Muscle layer of duodenum (tissue), 2 donors: ENCODE results near the gene TMEM72.

Experiments used
- H3K27ac ChIP-seq: one replicate; pipeline ENCODE4 v1.7.0; 2013; ENCODE audit warnings: mild to moderate bottlenecking, low read length
- H3K27me3 ChIP-seq: one replicate; pipeline ENCODE4 v1.7.0; 2013; ENCODE audit warnings: low read depth, mild to moderate bottlenecking, control low read depth, low read length
- H3K36me3 ChIP-seq, 2 donors: one replicate each; pipeline ENCODE4 v1.7.0; 2013; ENCODE audit warnings: low read length in 2 of 2, control low read depth in 1 of 2, mild to moderate bottlenecking in 1 of 2; ENCODE audit not compliant: insufficient read depth in 2 of 2, control insufficient read depth in 1 of 2
- H3K4me1 ChIP-seq, 2 donors: one replicate each; pipeline ENCODE4 v1.7.0; 2013; ENCODE audit warnings: low read length in 2 of 2, mild to moderate bottlenecking in 2 of 2, control low read depth in 1 of 2, moderate library complexity in 1 of 2; ENCODE audit not compliant: insufficient read depth in 2 of 2, control insufficient read depth in 1 of 2
- H3K4me3 ChIP-seq, 2 donors: one replicate each; pipeline ENCODE4 v1.7.0; 2013; ENCODE audit warnings: low read length in 2 of 2, low read depth in 1 of 2, mild to moderate bottlenecking in 1 of 2
- H3K9me3 ChIP-seq, 2 donors: one replicate each; pipeline ENCODE4 v1.7.0; 2013; ENCODE audit warnings: low read length in 2 of 2, control low read depth in 1 of 2, mild to moderate bottlenecking in 1 of 2; ENCODE audit not compliant: control insufficient read depth in 1 of 2
- donor health status: healthy.

Gene TMEM72

GRCh38 chr10:44966129-44966815 lies 55.1 kb downstream of the TMEM72 start:
- H3K4me3 ChIP-seq, result no peak overlapping the region
- H3K36me3 ChIP-seq, result peaks cover 13% of the 10 kb centered on the region in 2 donors
- H3K27me3 ChIP-seq, result no peaks in the 10 kb centered on the region
- no peaks in the 10 kb centered on the region for H3K9me3 ChIP-seq
- H3K4me1 ChIP-seq, result peaks cover 27 to 44% of the 10 kb centered on the region in 2 donors
- no peak overlapping the region for H3K27ac ChIP-seq

- no peaks in the 10 kb centered on the region for H3K9me3 ChIP-seq
- H3K4me1 ChIP-seq, result peaks cover 30 to 40% of the 10 kb centered on the region in 2 donors
- H3K36me3 ChIP-seq, result peaks cover 19 to 20% of the 10 kb centered on the region in 2 donors
- no peak overlapping the region for H3K4me3 ChIP-seq
- H3K27me3 ChIP-seq, result no peaks in the 10 kb centered on the region
- no peak overlapping the region for H3K27ac ChIP-seq
Observed at GRCh38 chr10:44966816-44967509, 55.8 kb downstream of the TMEM72 start.

GRCh38 chr10:44967616-44968015 lies 56.5 kb downstream of the TMEM72 start:
- Histone ChIP-seq H3K4me1 (peaks cover 30 to 40% of the 10 kb centered on the region in 2 donors), H3K9me3 (no peaks in the 10 kb centered on the region), H3K36me3 (peaks cover 24 to 26% of the 10 kb centered on the region in 2 donors), H3K27ac (peak overlapping the region; percentile 64), H3K4me3 (no peak overlapping the region), H3K27me3 (no peaks in the 10 kb centered on the region)

GRCh38 chr10:44968091-44968490 lies 57.0 kb downstream of the TMEM72 start:
- Histone ChIP-seq H3K27ac (peak overlapping the region; percentile 64), H3K4me1 (peaks cover 30 to 40% of the 10 kb centered on the region in 2 donors), H3K27me3 (no peaks in the 10 kb centered on the region), H3K36me3 (peaks cover 24 to 27% of the 10 kb centered on the region in 2 donors), H3K4me3 (peak overlapping the region in 1 of 2 donors; percentile 11), H3K9me3 (no peaks in the 10 kb centered on the region)

GRCh38 chr10:44968500-44969400 lies 57.6 kb downstream of the TMEM72 start:
- peak overlapping the region in 1 of 2 donors; percentile 11 for H3K4me3 ChIP-seq
- peak overlapping the region; percentile 14 for H3K27ac ChIP-seq
- H3K4me1 ChIP-seq, result peaks cover 29 to 44% of the 10 kb centered on the region in 2 donors
- H3K36me3 ChIP-seq, result peaks cover 24 to 27% of the 10 kb centered on the region in 2 donors
- no peaks in the 10 kb centered on the region for H3K9me3 ChIP-seq
- H3K27me3 ChIP-seq, result no peaks in the 10 kb centered on the region

GRCh38 chr10:44969854-44970253 lies 58.7 kb downstream of the TMEM72 start:
- Histone ChIP-seq H3K9me3 (no peaks in the 10 kb centered on the region), H3K27ac (no peak overlapping the region), H3K4me3 (no peak overlapping the region), H3K4me1 (peaks cover 25 to 42% of the 10 kb centered on the region in 2 donors), H3K36me3 (peaks cover 24 to 27% of the 10 kb centered on the region in 2 donors), H3K27me3 (no peaks in the 10 kb centered on the region)

GRCh38 chr10:44970812-44971395 lies 59.8 kb downstream of the TMEM72 start:
- H3K27ac ChIP-seq, result no peak overlapping the region
- H3K9me3 ChIP-seq, result no peaks in the 10 kb centered on the region
- peaks cover 27 to 40% of the 10 kb centered on the region in 2 donors for H3K4me1 ChIP-seq
- no peak overlapping the region for H3K4me3 ChIP-seq
- no peaks in the 10 kb centered on the region for H3K27me3 ChIP-seq
- H3K36me3 ChIP-seq, result peaks cover 24 to 27% of the 10 kb centered on the region in 2 donors

- Histone ChIP-seq H3K27ac (no peak overlapping the region), H3K4me3 (no peak overlapping the region), H3K36me3 (peaks cover 24 to 31% of the 10 kb centered on the region in 2 donors), H3K4me1 (peaks cover 32 to 37% of the 10 kb centered on the region in 2 donors), H3K9me3 (no peaks in the 10 kb centered on the region), H3K27me3 (no peaks in the 10 kb centered on the region)
Observed at GRCh38 chr10:44971434-44971833, 60.3 kb downstream of the TMEM72 start.

- Histone ChIP-seq H3K36me3 (peaks cover 24 to 32% of the 10 kb centered on the region in 2 donors), H3K4me1 (peaks cover 32 to 33% of the 10 kb centered on the region in 2 donors), H3K9me3 (no peaks in the 10 kb centered on the region)
Observed at GRCh38 chr10:44971935-44972757, 61.0 kb downstream of the TMEM72 start.

GRCh38 chr10:44972874-44973306 lies 61.8 kb downstream of the TMEM72 start:
- Histone ChIP-seq H3K4me3 (no peak overlapping the region), H3K27ac (peak overlapping the region; percentile 31), H3K27me3 (no peaks in the 10 kb centered on the region), H3K4me1 (peaks cover 29 to 31% of the 10 kb centered on the region in 2 donors), H3K36me3 (peaks cover 31 to 32% of the 10 kb centered on the region in 2 donors), H3K9me3 (no peaks in the 10 kb centered on the region)

More at GRCh38 chr10:44971935-44972757, 61.0 kb downstream of the TMEM72 start:
- H3K27ac ChIP-seq, result no peak overlapping the region
- H3K27me3 ChIP-seq, result no peaks in the 10 kb centered on the region
- no peak overlapping the region for H3K4me3 ChIP-seq
